ENCODE results near the gene GRAMD4. TPM values are rescaled to one million over a fixed set of nuclear protein-coding genes. Genes with fewer than 3 reads are reported as not detected.
A peak's percentile ranks its signal among the peaks of the same experiment; 100 is the strongest.

GRAMD4 gene
- total RNA-seq, 1 donor from 2014 or later = 90.8 TPM

DNA sequence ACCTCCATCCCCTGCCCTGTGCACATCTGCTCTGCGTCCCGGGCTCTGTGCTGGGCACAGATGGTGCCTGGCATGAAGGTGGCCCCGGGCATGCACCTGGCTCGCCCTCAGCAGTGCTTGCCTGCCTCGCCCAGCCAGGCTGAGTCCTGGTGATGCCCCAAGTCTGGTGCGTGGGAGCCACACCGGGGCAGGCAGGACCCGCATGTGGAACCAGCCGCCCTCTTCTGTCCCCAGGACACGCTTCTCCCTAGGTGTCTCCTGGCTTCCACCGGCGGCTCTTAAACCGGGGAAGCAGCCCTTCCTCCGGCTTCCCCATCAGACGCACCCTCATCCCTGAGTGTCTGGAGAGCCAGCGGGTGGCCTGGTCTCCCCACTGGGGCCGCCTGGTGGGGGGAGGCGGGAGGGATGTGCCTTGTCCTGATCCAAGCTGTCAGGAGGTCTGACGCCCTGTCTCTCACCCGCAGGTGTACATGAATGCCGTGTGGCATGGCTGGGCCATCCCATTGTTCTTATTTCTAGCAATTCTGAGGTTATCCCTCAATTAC, 45.0 kb downstream of the GRAMD4 start:
- no peak for DNase-seq (ENCODE audit: low spot score)
- Mint-ChIP-seq H3K4me1 (ENCODE audit: low read depth) (peaks cover 14% of the 10 kb centered on the region), H3K27me3 (ENCODE audit: low read depth) (no peaks in the 10 kb centered on the region), H3K9me3 (no peaks in the 10 kb centered on the region), H3K27ac (no peak overlapping the region), H3K36me3 (ENCODE audit: low read depth) (peaks cover 17% of the 10 kb centered on the region), H3K4me3 (ENCODE audit: low read depth) (no peak overlapping the region)
- intact Hi-C loops (cut with micrococcal nuclease) = no loop called here

DNA sequence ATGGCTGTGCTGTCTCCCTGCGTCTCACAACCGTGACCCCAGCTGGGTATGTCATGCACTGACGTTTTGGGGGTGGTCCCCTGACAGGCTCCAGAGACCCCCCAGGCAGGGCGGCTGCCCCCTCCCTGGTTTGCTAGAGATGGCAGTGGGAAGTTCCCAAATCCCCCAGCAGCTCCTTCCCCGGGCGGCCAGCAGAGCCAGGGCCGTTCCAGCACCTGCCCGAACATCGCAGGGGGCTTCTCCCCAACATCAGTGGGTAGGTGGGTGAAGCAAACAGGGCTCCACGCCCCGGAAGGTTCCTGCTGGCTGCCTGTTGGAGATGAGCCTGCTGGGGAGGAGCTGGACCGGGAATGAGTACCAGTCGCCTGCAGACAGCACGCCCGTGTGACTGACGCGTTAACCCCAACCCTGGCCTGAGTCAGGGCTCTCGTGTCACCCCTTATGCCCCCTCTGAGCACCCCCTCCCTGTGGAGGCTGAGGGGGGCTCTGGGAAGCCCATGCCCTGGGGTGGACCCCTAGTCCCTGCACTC, 45.6 kb downstream of the GRAMD4 start:
- Mint-ChIP-seq H3K27ac (no peak overlapping the region), H3K4me1 (ENCODE audit: low read depth) (peaks cover 10% of the 10 kb centered on the region), H3K9me3 (no peaks in the 10 kb centered on the region), H3K36me3 (ENCODE audit: low read depth) (peaks cover 15% of the 10 kb centered on the region), H3K27me3 (ENCODE audit: low read depth) (no peaks in the 10 kb centered on the region), H3K4me3 (ENCODE audit: low read depth) (no peak overlapping the region)
- intact Hi-C loops (cut with micrococcal nuclease) = no loop called here
- no peak for DNase-seq (ENCODE audit: low spot score)

DNA sequence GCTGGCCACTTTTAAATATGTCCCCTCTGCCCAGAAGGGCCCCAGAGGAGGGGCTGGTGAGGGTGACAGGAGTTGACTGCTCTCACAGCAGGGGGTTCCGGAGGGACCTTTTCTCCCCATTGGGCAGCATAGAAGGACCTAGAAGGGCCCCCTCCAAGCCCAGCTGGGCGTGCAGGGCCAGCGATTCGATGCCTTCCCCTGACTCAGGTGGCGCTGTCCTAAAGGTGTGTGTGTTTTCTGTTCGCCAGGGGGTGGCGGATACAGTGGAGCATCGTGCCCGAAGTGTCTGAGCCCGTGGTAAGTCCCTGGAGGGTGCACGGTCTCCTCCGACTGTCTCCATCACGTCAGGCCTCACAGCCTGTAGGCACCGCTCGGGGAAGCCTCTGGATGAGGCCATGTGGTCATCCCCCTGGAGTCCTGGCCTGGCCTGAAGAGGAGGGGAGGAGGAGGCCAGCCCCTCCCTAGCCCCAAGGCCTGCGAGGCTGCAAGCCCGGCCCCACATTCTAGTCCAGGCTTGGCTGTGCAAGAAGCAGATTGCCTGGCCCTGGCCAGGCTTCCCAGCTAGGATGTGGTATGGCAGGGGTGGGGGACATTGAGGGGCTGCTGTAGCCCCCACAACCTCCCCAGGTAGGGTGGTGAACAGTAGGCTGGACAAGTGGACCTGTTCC, 46.5 kb downstream of the GRAMD4 start:
- Mint-ChIP-seq H3K4me3 (ENCODE audit: low read depth) (no peak overlapping the region), H3K36me3 (ENCODE audit: low read depth) (peaks cover 13% of the 10 kb centered on the region), H3K9me3 (no peaks in the 10 kb centered on the region), H3K27ac (no peak overlapping the region), H3K4me1 (ENCODE audit: low read depth) (peaks cover 2% of the 10 kb centered on the region), H3K27me3 (ENCODE audit: low read depth) (no peaks in the 10 kb centered on the region)
- DNase-seq (ENCODE audit: low spot score) = no peak
- intact Hi-C loops (cut with micrococcal nuclease) = no loop called here

DNA sequence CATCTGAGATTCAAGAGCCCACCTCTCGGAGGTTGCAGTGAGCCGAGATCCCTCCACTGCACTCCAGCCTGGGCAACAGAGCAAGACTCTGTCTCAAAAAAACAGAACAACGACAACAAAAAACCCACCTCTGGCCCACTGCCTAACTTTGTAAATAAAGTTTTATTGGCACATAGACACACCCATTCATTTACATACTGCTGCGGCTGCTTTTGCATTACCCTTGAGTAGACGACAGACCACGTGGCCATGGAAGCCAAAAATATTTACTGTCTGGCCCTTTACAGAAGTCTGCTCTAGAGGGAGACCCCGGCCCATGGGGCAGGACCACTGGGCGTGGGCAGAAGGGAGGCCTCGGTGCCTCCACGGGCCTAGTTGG, 47.0 kb downstream of the GRAMD4 start:
- Mint-ChIP-seq H3K4me1 (ENCODE audit: low read depth) (no peaks in the 10 kb centered on the region), H3K9me3 (no peaks in the 10 kb centered on the region), H3K27me3 (ENCODE audit: low read depth) (no peaks in the 10 kb centered on the region), H3K27ac (no peak overlapping the region), H3K36me3 (ENCODE audit: low read depth) (peaks cover 12% of the 10 kb centered on the region), H3K4me3 (ENCODE audit: low read depth) (no peak overlapping the region)
- DNase-seq (ENCODE audit: low spot score) = no peak
- intact Hi-C loops (cut with micrococcal nuclease) = no loop called here

DNA sequence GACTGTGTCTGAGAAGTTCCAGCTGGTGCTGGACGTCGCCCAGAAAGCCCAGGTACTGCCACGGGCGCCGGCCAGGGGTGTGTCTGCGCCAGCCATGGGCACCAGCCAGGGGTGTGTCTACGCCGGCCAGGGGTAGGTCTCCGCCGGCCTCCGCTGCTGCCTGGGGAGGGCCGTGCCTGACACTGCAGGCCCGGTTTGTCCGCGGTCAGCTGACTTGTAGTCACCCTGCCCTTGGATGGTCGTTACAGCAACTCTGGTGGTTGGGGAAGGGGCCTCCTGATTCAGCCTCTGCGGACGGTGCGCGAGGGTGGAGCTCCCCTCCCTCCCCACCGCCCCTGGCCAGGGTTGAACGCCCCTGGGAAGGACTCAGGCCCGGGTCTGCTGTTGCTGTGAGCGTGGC, 47.9 kb downstream of the GRAMD4 start:
- H3K27me3 Mint-ChIP-seq (ENCODE audit: low read depth) = no peaks in the 10 kb centered on the region
- no peak overlapping the region for H3K4me3 Mint-ChIP-seq (ENCODE audit: low read depth)
- peaks cover 2% of the 10 kb centered on the region for H3K4me1 Mint-ChIP-seq (ENCODE audit: low read depth)
- H3K27ac Mint-ChIP-seq = no peak overlapping the region
- no peak for DNase-seq (ENCODE audit: low spot score)
- no peaks in the 10 kb centered on the region for H3K9me3 Mint-ChIP-seq
- peaks cover 16% of the 10 kb centered on the region for H3K36me3 Mint-ChIP-seq (ENCODE audit: low read depth)
- intact Hi-C loops (cut with micrococcal nuclease) = no loop called here

- H3K4me1 Mint-ChIP-seq (ENCODE audit: low read depth) = peaks cover 11% of the 10 kb centered on the region
- H3K4me3 Mint-ChIP-seq (ENCODE audit: low read depth) = no peak overlapping the region
- no peaks in the 10 kb centered on the region for H3K9me3 Mint-ChIP-seq
- no peak overlapping the region for H3K27ac Mint-ChIP-seq
- no peak for DNase-seq (ENCODE audit: low spot score)
- no peaks in the 10 kb centered on the region for H3K27me3 Mint-ChIP-seq (ENCODE audit: low read depth)
- intact Hi-C loops (cut with micrococcal nuclease) = no loop called here
- H3K36me3 Mint-ChIP-seq (ENCODE audit: low read depth) = peaks cover 23% of the 10 kb centered on the region
These were observed 49.0 kb downstream of the GRAMD4 start for GRCh38 chr22:46669201-46669600.

DNA sequence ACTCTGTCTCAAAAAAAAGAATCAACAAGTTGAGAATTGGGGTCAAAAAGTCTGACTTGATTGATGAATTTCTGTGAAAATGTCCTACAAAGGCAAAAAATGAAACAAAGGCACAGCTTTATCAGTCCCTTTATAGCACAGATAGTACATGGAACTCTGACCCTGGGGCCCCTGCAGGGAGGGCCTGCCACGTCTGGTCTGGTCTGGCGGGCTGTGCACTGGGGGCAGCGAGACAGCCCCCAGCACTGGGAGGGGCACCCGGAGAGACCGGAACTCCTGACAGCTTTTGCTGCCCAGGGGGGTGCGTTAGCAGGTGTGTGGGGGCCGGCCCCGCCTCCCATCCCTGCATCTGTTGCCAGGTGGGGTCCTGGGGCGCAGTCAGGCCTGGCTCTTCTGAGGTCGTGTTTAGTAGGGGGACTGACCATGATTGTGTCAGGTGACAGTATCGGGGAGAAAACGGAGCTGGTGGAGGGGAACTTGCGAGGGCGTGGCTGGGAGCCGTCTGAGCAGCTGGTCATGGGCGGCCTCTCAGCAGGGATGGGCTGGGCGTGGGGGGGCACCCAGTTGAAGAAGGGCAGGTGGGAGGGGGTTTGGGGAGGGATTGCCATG, 51.7 kb downstream of the GRAMD4 start:
- intact Hi-C loops (cut with micrococcal nuclease) = loop anchor here (5.0 kb wide), 2 partner anchors 95 to 110 kb away; no protein-coding TSS in a partner anchor
- DNase-seq (ENCODE audit: low spot score) = no peak

GRCh38 chr22:46672731-46673130, 52.5 kb downstream of the GRAMD4 start:
- peaks cover 16% of the 10 kb centered on the region for H3K4me1 Mint-ChIP-seq (ENCODE audit: low read depth)
- no peak overlapping the region for H3K4me3 Mint-ChIP-seq (ENCODE audit: low read depth)
- H3K27me3 Mint-ChIP-seq (ENCODE audit: low read depth) = no peaks in the 10 kb centered on the region
- peak overlapping the region; percentile 95 for H3K27ac Mint-ChIP-seq
- no peak for DNase-seq (ENCODE audit: low spot score)
- peaks cover 29% of the 10 kb centered on the region for H3K36me3 Mint-ChIP-seq (ENCODE audit: low read depth)
- no peaks in the 10 kb centered on the region for H3K9me3 Mint-ChIP-seq
- intact Hi-C loops (cut with micrococcal nuclease) = loop anchor here (5.0 kb wide), 2 partner anchors 95 to 110 kb away; no protein-coding TSS in a partner anchor

More for the DNA sequence above, 51.7 kb downstream of the GRAMD4 start:
- Mint-ChIP-seq H3K9me3 (no peaks in the 10 kb centered on the region), H3K4me1 (ENCODE audit: low read depth) (peaks cover 16% of the 10 kb centered on the region), H3K36me3 (ENCODE audit: low read depth) (peaks cover 29% of the 10 kb centered on the region), H3K27me3 (ENCODE audit: low read depth) (no peaks in the 10 kb centered on the region), H3K4me3 (ENCODE audit: low read depth) (no peak overlapping the region), H3K27ac (peak overlapping the region; percentile 73)

DNA sequence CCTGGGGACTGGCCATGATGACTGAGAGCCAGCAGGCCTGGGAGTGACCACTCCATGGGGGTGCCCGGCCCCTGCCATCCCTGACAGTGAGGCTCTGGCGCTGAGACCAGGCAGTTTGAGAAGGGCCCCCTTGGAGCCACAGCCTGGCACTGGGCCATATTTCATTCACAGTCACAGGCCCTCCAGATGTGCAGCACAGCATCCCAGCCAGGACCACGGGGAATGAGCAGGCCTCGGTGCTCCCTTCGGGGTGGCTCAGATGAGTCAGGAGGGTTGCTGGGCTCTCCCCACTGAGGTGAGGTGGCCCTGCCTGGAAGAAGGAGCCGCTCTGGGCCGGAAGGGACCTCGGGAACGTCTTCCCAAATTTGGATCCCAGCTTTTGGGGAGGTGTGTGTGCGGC, 53.0 kb downstream of the GRAMD4 start:
- Mint-ChIP-seq H3K36me3 (ENCODE audit: low read depth) (peaks cover 32% of the 10 kb centered on the region), H3K27ac (peak overlapping the region; percentile 95), H3K9me3 (no peaks in the 10 kb centered on the region), H3K27me3 (ENCODE audit: low read depth) (no peaks in the 10 kb centered on the region), H3K4me3 (ENCODE audit: low read depth) (peak overlapping the region; percentile 77), H3K4me1 (ENCODE audit: low read depth) (peaks cover 16% of the 10 kb centered on the region)
- no peak for DNase-seq (ENCODE audit: low spot score)
- intact Hi-C loops (cut with micrococcal nuclease) = loop anchor here (5.0 kb wide), 2 partner anchors 96 to 111 kb away; no protein-coding TSS in a partner anchor

DNA sequence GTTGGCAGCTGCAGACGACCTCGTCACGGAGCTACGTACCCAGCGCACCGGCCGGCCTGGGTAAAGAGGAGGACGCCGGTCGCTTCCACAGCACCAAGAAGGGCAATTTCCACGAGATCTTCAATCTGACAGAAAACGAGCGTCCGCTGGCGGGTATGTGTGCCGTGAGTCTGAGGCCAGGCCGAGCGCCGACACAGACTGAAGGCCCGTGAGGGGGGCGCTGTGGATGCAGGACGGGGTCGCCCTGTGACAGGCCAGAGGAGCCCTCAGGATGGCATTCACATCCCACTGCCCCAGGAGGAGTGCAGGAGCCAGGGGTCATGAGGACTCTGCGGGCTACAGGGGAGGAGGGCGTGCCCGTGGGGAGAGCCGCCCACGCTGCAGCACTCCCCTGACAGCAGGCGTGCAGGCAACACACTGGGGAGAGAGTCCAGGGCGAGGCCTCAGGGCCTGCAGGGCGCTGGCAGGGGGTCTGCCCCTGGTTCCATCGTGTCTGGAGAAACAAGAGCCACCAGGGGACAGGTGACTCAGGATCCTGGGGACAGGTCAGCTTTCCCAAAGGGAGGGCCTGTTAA, 53.6 kb downstream of the GRAMD4 start:
- Mint-ChIP-seq H3K36me3 (ENCODE audit: low read depth) (peaks cover 34% of the 10 kb centered on the region), H3K4me1 (ENCODE audit: low read depth) (peaks cover 16% of the 10 kb centered on the region), H3K4me3 (ENCODE audit: low read depth) (peak overlapping the region; percentile 77), H3K9me3 (no peaks in the 10 kb centered on the region), H3K27me3 (ENCODE audit: low read depth) (no peaks in the 10 kb centered on the region), H3K27ac (peak overlapping the region; percentile 95)
- DNase-seq (ENCODE audit: low spot score) = no peak
- intact Hi-C loops (cut with micrococcal nuclease) = loop anchor here (1.0 to 5.0 kb wide), 6 partner anchors 20 to 111 kb away; partner anchors contain the start of gene CERK

- Mint-ChIP-seq H3K9me3 (no peaks in the 10 kb centered on the region), H3K27ac (peak overlapping the region; percentile 95), H3K4me1 (ENCODE audit: low read depth) (peaks cover 16% of the 10 kb centered on the region), H3K27me3 (ENCODE audit: low read depth) (no peaks in the 10 kb centered on the region), H3K36me3 (ENCODE audit: low read depth) (peaks cover 31% of the 10 kb centered on the region), H3K4me3 (ENCODE audit: low read depth) (peak overlapping the region; percentile 77)
- peak; percentile 83 for DNase-seq (ENCODE audit: low spot score)
- intact Hi-C loops (cut with micrococcal nuclease) = loop anchor here (1.0 to 5.0 kb wide), 6 partner anchors 21 to 112 kb away; partner anchors contain the start of gene CERK
These were observed 54.2 kb downstream of the GRAMD4 start for GRCh38 chr22:46674367-46674781.

DNA sequence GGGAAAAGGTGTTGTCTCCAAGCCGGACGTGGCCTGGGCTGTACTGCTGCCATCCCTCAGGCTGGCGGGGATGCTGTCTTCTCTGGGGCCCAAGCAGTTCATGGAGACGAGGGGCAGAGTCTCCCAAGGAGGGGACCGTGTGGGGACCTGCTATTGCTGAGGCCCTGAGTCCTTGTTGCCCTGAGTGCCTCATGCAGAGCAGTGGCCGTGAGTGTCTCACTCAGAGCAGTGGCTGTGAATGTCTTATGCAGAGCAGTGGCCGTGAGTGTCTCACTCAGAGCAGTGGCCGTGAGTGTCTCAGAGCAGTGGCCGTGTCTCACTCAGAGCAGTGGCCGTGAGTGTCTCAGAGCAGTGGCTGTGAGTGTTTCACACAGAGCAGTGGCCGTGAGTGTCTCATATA, 54.7 kb downstream of the GRAMD4 start:
- DNase-seq (ENCODE audit: low spot score) = no peak
- H3K4me1 Mint-ChIP-seq (ENCODE audit: low read depth) = peaks cover 16% of the 10 kb centered on the region
- no peaks in the 10 kb centered on the region for H3K9me3 Mint-ChIP-seq
- peak overlapping the region; percentile 95 for H3K27ac Mint-ChIP-seq
- intact Hi-C loops (cut with micrococcal nuclease) = loop anchor here (1.0 to 5.0 kb wide), 6 partner anchors 22 to 113 kb away; partner anchors contain the start of gene CERK
- H3K4me3 Mint-ChIP-seq (ENCODE audit: low read depth) = peak overlapping the region; percentile 77
- peaks cover 28% of the 10 kb centered on the region for H3K36me3 Mint-ChIP-seq (ENCODE audit: low read depth)
- no peaks in the 10 kb centered on the region for H3K27me3 Mint-ChIP-seq (ENCODE audit: low read depth)

Measured in activated T-helper 2 cell treated with anti-CD3 and anti-CD28 coated beads, Interferon-gamma antibody, Interleukin-2, Interleukin-4, amounts not matched to agents 10 μg/mL and 5 μg/mL and 100 μg/mL, durations not matched to agents 14 hours and 24 hours and 36 hours (primary cell).